Skin epidermis (tissue), 12 donors: ENCODE data around the gene FGF14.
"Not testable (repeated sequence)": the region's sequence is repeated elsewhere in the genome, so short reads cannot be mapped to it uniquely, and the experiment has no call there.

Source experiments
- H3K27ac ChIP-seq, 21 experiments: fragments of 200-600 bp; sonication (generic) in 11 of 21; one replicate each; pipeline ENCODE4 v1.5.0; 2020; ENCODE audit warnings: mild to moderate bottlenecking in 3 of 21, inconsistent platforms in 2 of 21, moderate library complexity in 2 of 21
- H3K4me3 ChIP-seq, 7 experiments: fragments of 200-600 bp; sonication (generic) in 2 of 7; one replicate each; pipeline ENCODE4 v1.5.0; 2020; ENCODE audit warnings: inconsistent platforms in 2 of 7, mild to moderate bottlenecking in 2 of 7, moderate library complexity in 1 of 7

Gene FGF14

DNA sequence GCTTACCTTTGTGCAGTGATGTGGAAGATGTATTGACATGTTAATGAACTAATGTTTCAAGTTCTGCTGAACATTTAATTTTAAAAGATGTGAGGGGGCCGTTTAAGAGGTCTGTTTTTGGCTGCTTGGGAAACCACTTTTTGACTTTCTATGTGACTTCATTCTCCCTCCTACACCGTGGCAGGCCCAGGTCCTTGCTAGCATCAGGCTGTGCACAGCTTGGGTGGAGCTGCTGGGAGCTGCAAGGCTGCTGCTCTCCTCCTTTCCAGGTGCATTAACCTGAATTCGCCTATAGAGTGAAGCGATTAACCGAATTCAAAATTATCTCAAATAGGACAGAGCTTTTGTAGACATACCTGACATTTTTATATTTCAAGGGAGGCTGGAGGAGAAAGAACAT is 249.1 kb downstream of the FGF14 start:
- H3K27ac ChIP-seq, result no peak overlapping the region
- H3K4me3 ChIP-seq, result no peak overlapping the region

DNA sequence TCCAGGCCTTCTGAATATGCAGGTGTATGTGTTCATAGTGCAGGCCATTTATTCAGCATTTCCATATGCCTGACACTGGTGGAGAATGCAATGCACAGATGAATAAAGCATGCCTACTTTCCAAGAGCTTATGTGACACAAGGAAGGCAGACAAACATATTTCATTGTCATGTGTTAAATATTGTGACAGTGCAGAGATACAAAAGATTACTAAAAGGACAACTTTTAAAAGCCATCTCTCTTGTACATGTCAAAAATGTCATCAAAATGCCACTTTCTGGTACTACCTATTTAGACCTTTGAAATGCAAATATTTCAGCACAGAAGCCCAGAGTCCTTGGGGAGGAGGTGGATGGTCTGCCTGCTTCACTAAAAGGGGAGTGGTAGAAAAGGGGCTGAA is 254.5 kb downstream of the FGF14 start:
- Histone ChIP-seq H3K27ac (no peak overlapping the region), H3K4me3 (no peak overlapping the region)

DNA sequence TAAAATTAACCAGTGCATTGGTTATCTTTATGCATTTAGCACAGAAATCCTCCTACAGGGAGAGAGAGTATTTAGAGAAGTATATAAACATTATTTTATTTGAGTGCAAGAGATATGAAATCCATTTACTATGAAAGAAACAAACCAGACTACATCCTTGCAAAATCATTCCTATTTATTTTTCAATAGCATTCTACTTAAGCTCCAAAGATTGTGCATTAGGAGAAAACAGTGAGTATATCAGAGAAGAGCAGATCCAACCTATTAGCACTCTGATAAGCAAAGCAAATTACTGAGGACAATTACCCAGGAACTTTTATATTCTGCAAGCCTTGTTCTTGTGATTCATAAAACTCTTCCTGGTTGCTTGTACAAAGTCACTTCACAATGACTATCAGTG is 256.1 kb downstream of the FGF14 start:
- Histone ChIP-seq H3K27ac (no peak overlapping the region), H3K4me3 (no peak overlapping the region)

DNA sequence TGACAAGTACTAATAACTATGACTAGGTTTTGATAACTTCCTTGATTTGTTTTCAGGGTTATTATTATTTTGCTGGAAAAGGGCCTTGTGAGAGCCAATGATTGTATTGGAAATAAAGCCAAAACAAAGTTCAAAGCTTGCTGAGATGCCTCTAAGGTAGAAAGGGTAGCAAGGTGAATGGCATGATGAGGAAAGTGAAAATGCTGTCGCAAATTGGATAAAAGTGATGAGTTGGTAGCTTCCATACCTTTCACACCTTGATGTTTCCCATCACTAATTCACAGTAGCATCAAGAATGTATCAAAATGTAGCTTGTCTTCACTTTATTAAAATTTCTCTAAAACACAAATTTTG is 259.4 kb downstream of the FGF14 start:
- H3K27ac ChIP-seq, result no peak overlapping the region
- no peak overlapping the region for H3K4me3 ChIP-seq

DNA sequence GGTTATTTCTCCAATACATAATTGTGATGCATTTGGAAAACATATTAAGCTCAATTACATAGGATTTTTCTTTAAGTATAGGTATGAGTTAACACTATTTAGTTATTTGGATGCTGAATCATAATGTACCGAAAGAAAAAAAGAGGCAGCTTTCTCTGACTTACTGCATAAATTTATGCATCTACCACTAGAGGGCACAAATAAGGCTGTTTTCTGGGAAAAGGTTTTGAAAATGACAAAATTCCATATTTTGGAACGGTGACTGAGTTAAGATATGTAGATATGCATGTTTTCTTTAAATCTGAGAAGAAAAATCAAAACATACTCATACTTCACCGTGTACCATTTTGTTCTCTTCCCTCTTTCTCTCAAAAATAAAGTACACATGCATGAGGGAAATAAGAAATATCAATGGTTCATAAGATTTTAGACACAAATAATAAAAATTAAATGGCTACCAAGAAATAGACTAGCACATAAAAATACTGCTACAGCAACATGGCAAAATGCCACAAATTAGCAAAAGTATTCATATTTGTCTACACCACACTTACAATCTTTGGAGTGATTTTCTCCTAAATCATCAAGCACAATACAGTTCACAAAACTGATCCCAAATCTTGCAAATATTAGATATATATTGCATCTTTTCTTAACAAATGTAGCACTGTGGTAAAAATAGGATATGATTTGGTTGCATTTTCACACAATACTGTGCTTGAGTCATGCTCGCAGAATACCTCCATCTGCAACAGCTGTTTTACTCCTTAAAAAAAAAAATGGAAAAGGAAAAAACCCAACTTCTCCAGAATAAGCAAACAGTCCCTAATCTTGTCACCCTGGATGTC is 260.0 kb downstream of the FGF14 start:
- H3K27ac ChIP-seq, result no peak overlapping the region
- H3K4me3 ChIP-seq, result no peak overlapping the region

DNA sequence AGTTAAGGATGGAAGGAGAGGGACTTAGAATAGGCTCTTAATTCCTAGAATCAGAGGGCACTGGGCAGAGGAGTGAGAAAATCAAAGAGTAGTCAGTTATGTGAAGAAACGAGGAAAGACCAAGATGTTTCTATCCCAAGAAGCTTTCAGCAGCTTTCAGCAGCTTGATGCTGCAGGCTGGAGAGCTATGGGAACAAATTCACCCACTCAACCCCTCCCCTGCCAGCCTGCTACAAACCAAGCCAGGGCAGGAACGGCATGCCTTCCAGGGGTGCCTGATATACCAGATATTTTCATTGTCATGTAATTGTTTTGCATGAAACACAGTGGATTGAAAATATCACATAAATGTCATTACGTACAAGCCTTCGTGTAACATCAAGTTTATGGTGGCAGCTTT is 262.2 kb downstream of the FGF14 start:
- Histone ChIP-seq H3K4me3 (no peak overlapping the region), H3K27ac (no peak overlapping the region)

DNA sequence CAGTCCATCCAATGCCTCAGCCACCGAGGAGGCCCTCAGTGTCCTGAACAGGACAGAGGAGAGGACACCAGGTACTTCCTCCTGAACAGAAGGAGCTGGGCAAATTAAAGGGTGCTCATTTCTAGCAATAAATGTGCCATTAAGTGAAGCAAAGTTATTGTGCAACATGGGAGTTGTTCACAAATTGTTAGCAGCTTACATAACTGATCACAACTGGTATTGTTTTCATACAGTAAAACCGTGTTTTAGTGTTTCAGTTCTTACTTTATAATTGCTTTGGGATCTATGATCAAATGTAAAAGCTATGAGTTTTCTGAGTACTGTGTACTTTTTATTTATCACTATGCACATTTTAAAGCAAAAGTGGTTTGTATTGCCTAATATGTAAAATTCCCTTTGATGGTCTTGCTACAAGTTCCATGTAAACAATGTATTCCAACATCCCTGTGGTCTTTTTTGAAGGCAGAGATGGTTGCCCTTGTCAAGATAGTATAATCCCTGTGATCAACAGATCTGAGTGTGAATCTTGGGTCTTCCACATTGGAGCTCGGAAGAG is 263.1 kb downstream of the FGF14 start:
- Histone ChIP-seq H3K4me3 (no peak overlapping the region), H3K27ac (no peak overlapping the region)

DNA sequence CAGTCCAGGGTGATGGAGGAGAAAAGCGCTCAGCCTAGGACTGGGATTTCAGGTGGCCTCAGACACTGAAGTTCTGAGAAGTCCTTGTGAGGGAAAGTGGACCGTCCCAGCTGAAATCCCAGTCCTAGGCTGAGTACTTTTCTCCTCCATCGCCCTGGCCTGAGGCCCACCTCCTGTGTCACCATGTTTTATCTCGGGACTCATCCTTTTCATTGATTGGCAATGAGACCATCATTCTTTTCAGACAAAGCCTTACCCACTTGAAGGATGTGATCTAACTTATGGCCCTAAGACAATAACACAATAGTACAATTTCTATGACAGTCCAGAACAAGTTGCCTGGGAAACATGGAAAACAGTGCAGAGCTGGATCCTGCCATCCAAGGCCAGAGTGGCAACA is 263.9 kb downstream of the FGF14 start:
- not testable (repeated sequence) for H3K27ac ChIP-seq, H3K4me3 ChIP-seq

DNA sequence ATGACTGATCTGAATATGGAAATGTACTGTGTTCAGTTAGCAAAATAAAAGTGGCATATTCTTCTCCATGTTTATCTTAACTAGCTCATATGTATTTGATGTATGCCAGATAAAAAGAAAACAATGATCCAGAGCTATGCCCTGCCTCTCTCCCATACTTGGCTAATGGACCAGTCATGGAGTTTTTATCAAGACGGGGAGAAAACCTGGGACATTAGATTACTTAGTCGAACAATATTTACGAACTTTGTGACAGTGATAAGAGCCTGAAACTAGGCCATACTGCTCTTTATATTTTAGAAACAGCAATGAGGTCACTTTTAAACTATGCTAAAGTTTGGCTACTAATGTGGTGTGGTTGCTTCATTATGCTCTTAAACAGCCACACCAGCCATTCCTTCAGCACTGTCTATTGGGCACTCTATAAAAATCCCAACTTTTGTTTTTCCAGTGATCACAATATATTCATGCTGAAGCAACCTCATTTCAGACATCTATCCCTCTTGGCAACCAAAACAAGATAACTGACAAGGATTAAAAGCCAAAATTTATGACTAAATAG is 265.0 kb downstream of the FGF14 start:
- H3K4me3 ChIP-seq, result no peak overlapping the region
- no peak overlapping the region for H3K27ac ChIP-seq

DNA sequence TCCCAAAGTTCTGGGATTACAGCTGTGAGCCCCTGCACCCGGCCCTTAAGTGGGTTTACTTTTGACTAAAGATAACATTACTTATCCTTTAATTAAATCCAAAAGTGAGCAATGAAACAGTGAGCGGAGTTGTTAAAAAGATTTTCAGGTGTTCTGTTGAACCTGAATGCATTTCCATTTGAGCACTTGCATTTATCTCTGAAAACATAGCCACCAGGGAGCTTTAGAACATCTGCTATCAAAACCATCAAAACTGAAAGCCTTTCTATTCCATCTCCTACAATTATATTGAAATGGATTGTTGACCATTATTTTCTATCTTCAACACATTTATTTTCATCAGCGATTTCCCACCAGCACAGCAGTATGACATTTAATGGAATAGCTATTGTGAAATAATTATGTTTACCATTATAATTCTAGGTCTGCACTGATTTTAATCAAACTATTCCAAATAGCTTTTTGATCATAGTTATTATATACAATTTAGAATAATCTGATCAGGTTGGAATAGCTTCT is 269.0 kb downstream of the FGF14 start:
- no peak overlapping the region for H3K4me3 ChIP-seq
- no peak overlapping the region for H3K27ac ChIP-seq

DNA sequence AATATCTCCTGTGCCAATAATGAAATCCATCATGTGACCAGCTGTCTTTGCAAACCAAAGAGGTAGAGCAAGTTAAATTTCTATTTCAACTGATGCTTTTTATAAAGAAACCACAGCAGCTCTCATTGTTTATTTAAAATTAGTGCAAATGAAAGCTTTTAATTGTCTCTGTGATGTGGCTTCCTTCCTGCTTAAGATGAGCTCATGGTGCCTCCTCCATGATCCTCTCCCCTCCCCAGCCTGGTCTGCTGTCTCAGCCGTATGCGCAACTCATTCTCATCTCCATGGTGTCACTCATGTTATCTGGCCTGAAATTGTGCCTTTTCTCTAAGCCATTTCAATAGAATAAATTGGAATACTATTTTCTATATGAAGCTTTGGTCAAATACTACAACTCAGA is 270.6 kb downstream of the FGF14 start:
- H3K4me3 ChIP-seq, result no peak overlapping the region
- no peak overlapping the region for H3K27ac ChIP-seq

DNA sequence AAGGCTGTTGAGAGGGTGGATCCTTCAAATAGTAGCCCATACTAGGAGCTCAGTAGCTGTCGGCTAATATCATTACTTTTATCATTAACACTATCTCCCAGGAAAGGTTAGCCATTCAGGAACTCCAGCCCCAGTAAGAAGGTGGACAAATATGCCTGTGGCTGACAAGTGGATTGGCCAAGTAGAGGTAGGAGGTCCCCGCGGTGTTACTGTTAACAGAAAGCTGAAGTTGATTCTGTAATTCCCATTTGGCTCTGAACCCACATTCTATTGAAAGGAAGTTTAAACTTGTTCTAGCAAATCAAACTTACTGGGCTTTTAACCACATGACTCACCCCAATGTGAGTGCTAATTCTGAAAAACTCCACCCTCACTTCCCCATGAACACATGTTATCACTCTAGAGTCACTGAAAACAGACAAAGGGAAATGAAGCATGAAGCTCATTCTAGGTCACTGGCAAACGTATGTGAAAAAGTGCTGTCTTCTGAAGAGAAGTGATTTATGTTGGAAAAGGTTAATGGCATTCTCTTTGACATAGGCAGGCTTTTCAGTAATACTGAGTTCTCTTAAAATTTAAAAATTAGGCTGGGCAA is 273.5 kb downstream of the FGF14 start:
- Histone ChIP-seq H3K27ac (peak overlapping the region in 13 of 21 experiments; percentile 9 to 75 (median 53)), H3K4me3 (no peak overlapping the region)

DNA sequence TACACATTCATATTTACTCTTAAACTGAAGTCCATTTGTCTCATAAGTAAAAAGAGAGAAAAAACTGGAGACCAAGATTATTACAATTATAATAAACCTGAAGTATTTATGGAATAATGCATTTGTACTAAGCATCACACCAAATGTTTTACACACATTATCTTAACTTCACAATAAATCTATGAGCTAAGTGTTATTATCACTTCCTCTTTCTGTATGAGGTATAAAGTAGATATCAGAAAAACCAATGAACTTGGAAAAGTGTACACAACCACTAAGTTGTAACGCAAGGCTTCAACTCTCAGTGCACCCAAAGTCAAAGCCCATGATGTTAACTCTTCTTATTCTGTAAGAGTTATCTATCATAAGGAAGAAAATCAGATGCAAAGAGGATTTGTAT is 274.7 kb downstream of the FGF14 start:
- no peak overlapping the region for H3K27ac ChIP-seq
- no peak overlapping the region for H3K4me3 ChIP-seq

DNA sequence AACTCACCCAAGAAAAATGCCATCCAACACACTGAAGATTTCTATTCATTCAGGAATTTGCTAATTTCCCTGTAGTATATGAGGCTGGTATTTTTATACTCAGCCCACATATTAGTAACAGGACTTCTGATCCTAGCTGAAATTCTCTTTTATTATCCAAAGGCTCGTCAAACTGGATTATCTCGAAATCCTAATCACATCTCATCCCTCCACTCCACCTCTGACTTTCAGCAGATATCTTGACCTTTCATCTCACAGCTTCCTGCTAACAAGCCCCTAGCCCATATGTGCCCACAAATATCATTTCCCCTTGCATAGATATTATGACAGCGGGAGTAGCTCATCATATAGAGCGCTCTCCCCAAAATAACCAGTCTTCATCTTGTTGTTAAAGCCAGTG is 279.7 kb downstream of the FGF14 start:
- Histone ChIP-seq H3K27ac (no peak overlapping the region), H3K4me3 (no peak overlapping the region)

DNA sequence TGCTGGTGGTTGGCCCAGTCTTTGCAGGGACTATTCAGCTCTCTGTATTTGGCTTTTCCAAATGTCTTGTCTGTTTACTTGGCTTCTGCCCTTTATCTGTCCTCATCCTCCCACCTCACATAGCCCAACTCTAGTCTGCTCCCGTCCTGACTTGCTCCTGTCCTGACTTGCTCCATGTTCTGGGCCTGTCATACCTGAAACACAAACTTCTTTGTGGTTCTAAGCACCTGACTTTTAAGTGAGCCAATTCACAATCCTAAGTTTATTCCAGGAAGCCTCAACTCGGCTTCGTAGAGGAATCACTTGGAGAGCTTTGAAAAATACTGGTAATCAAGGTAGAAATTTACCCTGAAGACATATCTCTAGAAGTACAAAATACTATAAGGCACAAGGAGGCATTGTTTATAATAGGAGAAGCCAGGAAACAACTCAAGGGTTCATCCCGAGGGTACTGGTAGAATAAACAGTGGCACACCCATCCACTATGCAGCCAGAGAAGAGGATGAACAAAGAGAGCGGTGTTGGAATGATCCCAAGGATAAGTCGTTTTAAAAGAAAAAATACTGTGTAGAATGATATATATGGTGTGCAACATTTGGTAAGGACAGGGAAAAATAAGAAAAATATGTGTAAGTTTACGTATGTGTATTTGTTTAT is 284.5 kb downstream of the FGF14 start:
- Histone ChIP-seq H3K27ac (peak overlapping the region in 15 of 21 experiments; percentile 10 to 81 (median 49)), H3K4me3 (peak overlapping the region in 1 of 7 experiments; percentile 11)

DNA sequence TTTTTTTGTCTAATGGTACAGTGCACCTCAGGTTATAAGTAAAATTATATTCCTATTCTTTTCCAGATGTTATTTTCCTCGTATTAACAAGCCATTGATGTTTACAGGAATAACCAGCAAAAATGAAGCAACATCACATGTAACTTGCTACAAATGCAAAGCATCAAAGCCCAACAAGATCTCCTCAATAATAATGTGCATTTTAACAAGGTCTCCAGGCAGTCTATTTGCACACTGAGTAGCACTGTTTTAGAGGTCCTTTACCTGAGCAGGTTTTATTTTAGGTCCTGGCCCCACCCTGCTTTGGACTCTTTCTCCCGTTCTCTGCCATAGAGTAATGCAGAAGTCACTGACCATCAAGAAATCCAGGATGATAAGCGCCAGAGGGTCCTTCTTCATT is 298.4 kb downstream of the FGF14 start:
- H3K27ac ChIP-seq, result no peak overlapping the region
- no peak overlapping the region for H3K4me3 ChIP-seq

DNA sequence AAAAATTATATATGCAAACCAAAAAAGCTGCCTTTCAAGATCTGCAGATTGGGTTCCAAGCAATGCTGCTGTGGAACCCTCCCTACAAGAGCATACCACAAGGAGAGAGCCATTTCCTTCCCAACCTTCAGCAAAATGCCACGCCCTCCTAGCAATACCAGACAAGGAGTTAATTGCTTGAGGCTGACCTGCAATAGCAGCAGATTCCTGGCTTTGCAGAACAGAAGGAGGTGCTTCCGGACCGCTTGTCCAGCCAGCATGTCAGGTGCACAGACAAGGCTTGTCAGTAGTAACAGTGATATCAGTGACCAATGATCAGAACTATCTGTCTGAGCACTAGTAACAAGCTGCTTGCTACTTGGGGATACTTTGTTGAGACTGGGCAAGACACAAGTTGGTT is 301.6 kb downstream of the FGF14 start:
- no peak overlapping the region for H3K27ac ChIP-seq
- H3K4me3 ChIP-seq, result no peak overlapping the region

DNA sequence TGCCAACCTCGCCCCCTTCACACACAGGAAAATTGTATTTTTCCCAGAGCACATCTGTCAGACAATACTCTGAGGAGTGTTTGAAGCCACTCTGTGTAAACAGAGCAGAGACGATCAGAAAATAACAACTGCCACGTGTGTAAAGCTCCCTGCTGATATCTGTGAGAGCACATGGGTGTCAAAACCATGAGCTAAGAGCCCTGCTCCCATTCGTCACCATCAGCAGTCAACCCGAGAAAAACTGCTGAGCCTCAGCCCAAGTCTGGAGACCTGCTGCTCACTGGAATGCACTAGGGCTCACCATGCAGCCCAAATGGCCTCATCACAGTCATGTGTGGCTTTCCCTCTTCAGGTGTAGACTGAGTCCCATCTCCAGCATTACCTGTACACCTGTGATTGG is 304.1 kb downstream of the FGF14 start:
- Histone ChIP-seq H3K4me3 (no peak overlapping the region), H3K27ac (no peak overlapping the region)

DNA sequence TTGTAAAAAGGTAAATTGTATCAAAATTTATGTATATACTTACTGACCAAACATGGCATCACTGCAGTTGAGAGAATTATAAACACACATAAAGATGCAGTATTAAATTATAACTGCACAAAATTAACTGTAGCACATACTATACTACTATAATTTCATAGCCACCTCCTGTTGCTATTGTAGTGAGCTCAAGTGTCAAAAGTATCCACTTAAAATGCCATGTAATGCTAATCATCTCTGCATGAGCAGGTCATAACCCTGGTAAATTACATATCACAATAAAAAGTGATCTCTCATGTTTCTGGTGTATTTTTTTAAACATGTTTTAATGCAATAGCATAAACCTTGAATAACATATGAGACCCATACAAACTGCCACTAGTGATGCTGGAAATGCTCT is 308.6 kb downstream of the FGF14 start:
- not testable (repeated sequence) for H3K4me3 ChIP-seq, H3K27ac ChIP-seq

DNA sequence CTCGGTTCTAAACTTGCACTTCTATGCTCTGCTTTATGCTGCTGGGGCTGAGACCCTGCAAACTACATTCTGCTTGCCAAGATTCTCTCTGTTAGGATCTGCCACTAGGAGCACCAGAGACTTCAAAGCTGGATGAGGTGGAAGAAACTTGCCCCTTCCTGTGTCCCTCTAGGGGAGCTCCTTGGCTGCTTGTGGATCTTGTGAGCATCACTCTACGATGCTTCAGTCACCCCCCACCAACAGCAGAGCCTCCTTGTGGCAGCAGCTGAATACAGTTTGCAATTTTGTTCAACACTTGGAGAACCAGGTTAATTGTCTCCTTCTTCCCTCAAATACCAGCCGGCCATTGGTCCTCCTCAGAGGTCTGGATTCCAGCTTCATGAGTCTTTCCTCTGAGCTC is 310.6 kb downstream of the FGF14 start:
- Histone ChIP-seq H3K4me3 (no peak overlapping the region), H3K27ac (no peak overlapping the region)
